ENCODE data around the gene MAP2K3.

DNA sequence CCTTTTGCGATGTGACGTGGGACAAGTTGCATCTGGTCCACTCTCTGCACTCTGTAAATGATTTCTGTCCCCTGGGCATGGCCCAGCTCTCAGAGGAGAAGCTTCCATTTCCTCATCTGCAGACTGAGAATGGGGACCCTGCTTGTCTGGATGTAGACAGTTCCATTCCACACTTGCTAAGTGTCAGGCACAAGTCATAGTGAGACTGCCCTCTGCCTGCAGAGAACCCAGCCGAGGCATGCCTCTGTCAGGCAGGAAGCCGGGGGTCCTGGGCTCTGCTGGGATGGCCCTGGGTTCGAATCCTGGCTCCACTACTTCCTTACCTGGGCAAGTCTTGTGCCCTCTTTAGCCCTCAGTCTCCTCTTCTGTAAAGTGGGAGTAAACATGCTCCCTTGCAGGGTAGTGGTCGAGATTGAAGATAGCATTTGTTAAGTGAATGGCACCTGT, 4.1 kb downstream of the MAP2K3 start:
- TF ChIP-seq, protein P1, sequence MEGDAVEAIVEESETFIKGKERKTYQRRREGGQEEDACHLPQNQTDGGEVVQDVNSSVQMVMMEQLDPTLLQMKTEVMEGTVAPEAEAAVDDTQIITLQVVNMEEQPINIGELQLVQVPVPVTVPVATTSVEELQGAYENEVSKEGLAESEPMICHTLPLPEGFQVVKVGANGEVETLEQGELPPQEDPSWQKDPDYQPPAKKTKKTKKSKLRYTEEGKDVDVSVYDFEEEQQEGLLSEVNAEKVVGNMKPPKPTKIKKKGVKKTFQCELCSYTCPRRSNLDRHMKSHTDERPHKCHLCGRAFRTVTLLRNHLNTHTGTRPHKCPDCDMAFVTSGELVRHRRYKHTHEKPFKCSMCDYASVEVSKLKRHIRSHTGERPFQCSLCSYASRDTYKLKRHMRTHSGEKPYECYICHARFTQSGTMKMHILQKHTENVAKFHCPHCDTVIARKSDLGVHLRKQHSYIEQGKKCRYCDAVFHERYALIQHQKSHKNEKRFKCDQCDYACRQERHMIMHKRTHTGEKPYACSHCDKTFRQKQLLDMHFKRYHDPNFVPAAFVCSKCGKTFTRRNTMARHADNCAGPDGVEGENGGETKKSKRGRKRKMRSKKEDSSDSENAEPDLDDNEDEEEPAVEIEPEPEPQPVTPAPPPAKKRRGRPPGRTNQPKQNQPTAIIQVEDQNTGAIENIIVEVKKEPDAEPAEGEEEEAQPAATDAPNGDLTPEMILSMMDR (IDR thresholded peaks at IDR 0.05; ENCODE audit: low read length): peak; percentile 50
- TF ChIP-seq EZH2 (IDR thresholded peaks at IDR 0.05; ENCODE audit: borderline replicate concordance, low read length): no peak

All from OCI-LY1 (cell line).